ENCODE data around the gene FAM90A1.
"Not testable (repeated sequence)": the region's sequence is repeated elsewhere in the genome, so short reads cannot be mapped to it uniquely, and the experiment has no call there.

The FAM90A1 gene

GRCh38 chr12:8231049-8231448, 3.6 kb upstream of the FAM90A1 start:
- H3K4me1 ChIP-seq (ENCODE audit: control insufficient read depth, insufficient read depth, low read length); H3K4me3 ChIP-seq (ENCODE audit: low read depth, low read length); H3K9me3 ChIP-seq (ENCODE audit: control insufficient read depth, insufficient read depth, low read length); H3K27me3 ChIP-seq (ENCODE audit: control insufficient read depth, insufficient read depth, low read length); H3K9ac ChIP-seq (ENCODE audit: low read depth, low read length); H3K36me3 ChIP-seq (ENCODE audit: control insufficient read depth, insufficient read depth, low read length): not testable (repeated sequence)

- not testable (repeated sequence) for H3K4me1 ChIP-seq (ENCODE audit: control insufficient read depth, insufficient read depth, low read length); H3K36me3 ChIP-seq (ENCODE audit: control insufficient read depth, insufficient read depth, low read length); H3K9ac ChIP-seq (ENCODE audit: low read depth, low read length); H3K27me3 ChIP-seq (ENCODE audit: control insufficient read depth, insufficient read depth, low read length); H3K9me3 ChIP-seq (ENCODE audit: control insufficient read depth, insufficient read depth, low read length); H3K4me3 ChIP-seq (ENCODE audit: low read depth, low read length)
Measured at GRCh38 chr12:8229486-8229885, 2.1 kb upstream of the FAM90A1 start.

GRCh38 chr12:8228607-8229006, 1.2 kb upstream of the FAM90A1 start:
- not testable (repeated sequence) for H3K9ac ChIP-seq (ENCODE audit: low read depth, low read length); H3K9me3 ChIP-seq (ENCODE audit: control insufficient read depth, insufficient read depth, low read length); H3K4me3 ChIP-seq (ENCODE audit: low read depth, low read length); H3K4me1 ChIP-seq (ENCODE audit: control insufficient read depth, insufficient read depth, low read length); H3K36me3 ChIP-seq (ENCODE audit: control insufficient read depth, insufficient read depth, low read length); H3K27me3 ChIP-seq (ENCODE audit: control insufficient read depth, insufficient read depth, low read length)

GRCh38 chr12:8227732-8228077, 287 bp upstream of the FAM90A1 start:
- not testable (repeated sequence) for H3K9me3 ChIP-seq (ENCODE audit: control insufficient read depth, insufficient read depth, low read length); H3K4me3 ChIP-seq (ENCODE audit: low read depth, low read length); H3K36me3 ChIP-seq (ENCODE audit: control insufficient read depth, insufficient read depth, low read length); H3K27me3 ChIP-seq (ENCODE audit: control insufficient read depth, insufficient read depth, low read length); H3K9ac ChIP-seq (ENCODE audit: low read depth, low read length); H3K4me1 ChIP-seq (ENCODE audit: control insufficient read depth, insufficient read depth, low read length)

- Histone ChIP-seq H3K27me3 (ENCODE audit: control insufficient read depth, insufficient read depth, low read length) (no peaks in the 10 kb centered on the region), H3K36me3 (ENCODE audit: control insufficient read depth, insufficient read depth, low read length) (no peaks in the 10 kb centered on the region), H3K4me3 (ENCODE audit: low read depth, low read length) (no peak overlapping the region), H3K9ac (ENCODE audit: low read depth, low read length) (no peak overlapping the region), H3K9me3 (ENCODE audit: control insufficient read depth, insufficient read depth, low read length) (no peaks in the 10 kb centered on the region), H3K4me1 (ENCODE audit: control insufficient read depth, insufficient read depth, low read length) (no peaks in the 10 kb centered on the region)
Measured at GRCh38 chr12:8226355-8226754, 1.1 kb downstream of the FAM90A1 start.

- H3K27me3 ChIP-seq (ENCODE audit: control insufficient read depth, insufficient read depth, low read length); H3K4me3 ChIP-seq (ENCODE audit: low read depth, low read length); H3K9me3 ChIP-seq (ENCODE audit: control insufficient read depth, insufficient read depth, low read length); H3K4me1 ChIP-seq (ENCODE audit: control insufficient read depth, insufficient read depth, low read length); H3K9ac ChIP-seq (ENCODE audit: low read depth, low read length); H3K36me3 ChIP-seq (ENCODE audit: control insufficient read depth, insufficient read depth, low read length): not testable (repeated sequence)
Measured at GRCh38 chr12:8224782-8225181, 2.6 kb downstream of the FAM90A1 start.

- not testable (repeated sequence) for H3K27me3 ChIP-seq (ENCODE audit: control insufficient read depth, insufficient read depth, low read length); H3K4me3 ChIP-seq (ENCODE audit: low read depth, low read length); H3K4me1 ChIP-seq (ENCODE audit: control insufficient read depth, insufficient read depth, low read length); H3K9me3 ChIP-seq (ENCODE audit: control insufficient read depth, insufficient read depth, low read length); H3K36me3 ChIP-seq (ENCODE audit: control insufficient read depth, insufficient read depth, low read length); H3K9ac ChIP-seq (ENCODE audit: low read depth, low read length)
Measured at GRCh38 chr12:8223646-8224045, 3.8 kb downstream of the FAM90A1 start.

GRCh38 chr12:8222303-8222702, 5.1 kb downstream of the FAM90A1 start:
- not testable (repeated sequence) for H3K4me1 ChIP-seq (ENCODE audit: control insufficient read depth, insufficient read depth, low read length); H3K4me3 ChIP-seq (ENCODE audit: low read depth, low read length); H3K9me3 ChIP-seq (ENCODE audit: control insufficient read depth, insufficient read depth, low read length); H3K27me3 ChIP-seq (ENCODE audit: control insufficient read depth, insufficient read depth, low read length); H3K36me3 ChIP-seq (ENCODE audit: control insufficient read depth, insufficient read depth, low read length); H3K9ac ChIP-seq (ENCODE audit: low read depth, low read length)

- H3K9me3 ChIP-seq (ENCODE audit: control insufficient read depth, insufficient read depth, low read length); H3K36me3 ChIP-seq (ENCODE audit: control insufficient read depth, insufficient read depth, low read length); H3K27me3 ChIP-seq (ENCODE audit: control insufficient read depth, insufficient read depth, low read length); H3K9ac ChIP-seq (ENCODE audit: low read depth, low read length); H3K4me3 ChIP-seq (ENCODE audit: low read depth, low read length); H3K4me1 ChIP-seq (ENCODE audit: control insufficient read depth, insufficient read depth, low read length): not testable (repeated sequence)
Measured at GRCh38 chr12:8221844-8222243, 5.6 kb downstream of the FAM90A1 start.

GRCh38 chr12:8221375-8221774, 6.0 kb downstream of the FAM90A1 start:
- H3K27me3 ChIP-seq (ENCODE audit: control insufficient read depth, insufficient read depth, low read length); H3K9me3 ChIP-seq (ENCODE audit: control insufficient read depth, insufficient read depth, low read length); H3K4me1 ChIP-seq (ENCODE audit: control insufficient read depth, insufficient read depth, low read length); H3K9ac ChIP-seq (ENCODE audit: low read depth, low read length); H3K36me3 ChIP-seq (ENCODE audit: control insufficient read depth, insufficient read depth, low read length); H3K4me3 ChIP-seq (ENCODE audit: low read depth, low read length): not testable (repeated sequence)

GRCh38 chr12:8218711-8219382, 8.6 kb downstream of the FAM90A1 start:
- not testable (repeated sequence) for H3K4me1 ChIP-seq (ENCODE audit: control insufficient read depth, insufficient read depth, low read length); H3K9me3 ChIP-seq (ENCODE audit: control insufficient read depth, insufficient read depth, low read length); H3K36me3 ChIP-seq (ENCODE audit: control insufficient read depth, insufficient read depth, low read length); H3K27me3 ChIP-seq (ENCODE audit: control insufficient read depth, insufficient read depth, low read length); H3K9ac ChIP-seq (ENCODE audit: low read depth, low read length)
- H3K4me3 ChIP-seq (ENCODE audit: low read depth, low read length) = peak overlapping the region; percentile 27

- H3K4me1 ChIP-seq (ENCODE audit: control insufficient read depth, insufficient read depth, low read length); H3K36me3 ChIP-seq (ENCODE audit: control insufficient read depth, insufficient read depth, low read length); H3K9me3 ChIP-seq (ENCODE audit: control insufficient read depth, insufficient read depth, low read length); H3K9ac ChIP-seq (ENCODE audit: low read depth, low read length); H3K27me3 ChIP-seq (ENCODE audit: control insufficient read depth, insufficient read depth, low read length); H3K4me3 ChIP-seq (ENCODE audit: low read depth, low read length): not testable (repeated sequence)
Measured at GRCh38 chr12:8197685-8198308, 29.6 kb downstream of the FAM90A1 start.

All from iPS-15b (cell line).